Measurements from ENCODE around the gene FRAT2.
"Not testable (repeated sequence)": the region's sequence is repeated elsewhere in the genome, so short reads cannot be mapped to it uniquely, and the experiment has no call there.

Gene FRAT2

DNA sequence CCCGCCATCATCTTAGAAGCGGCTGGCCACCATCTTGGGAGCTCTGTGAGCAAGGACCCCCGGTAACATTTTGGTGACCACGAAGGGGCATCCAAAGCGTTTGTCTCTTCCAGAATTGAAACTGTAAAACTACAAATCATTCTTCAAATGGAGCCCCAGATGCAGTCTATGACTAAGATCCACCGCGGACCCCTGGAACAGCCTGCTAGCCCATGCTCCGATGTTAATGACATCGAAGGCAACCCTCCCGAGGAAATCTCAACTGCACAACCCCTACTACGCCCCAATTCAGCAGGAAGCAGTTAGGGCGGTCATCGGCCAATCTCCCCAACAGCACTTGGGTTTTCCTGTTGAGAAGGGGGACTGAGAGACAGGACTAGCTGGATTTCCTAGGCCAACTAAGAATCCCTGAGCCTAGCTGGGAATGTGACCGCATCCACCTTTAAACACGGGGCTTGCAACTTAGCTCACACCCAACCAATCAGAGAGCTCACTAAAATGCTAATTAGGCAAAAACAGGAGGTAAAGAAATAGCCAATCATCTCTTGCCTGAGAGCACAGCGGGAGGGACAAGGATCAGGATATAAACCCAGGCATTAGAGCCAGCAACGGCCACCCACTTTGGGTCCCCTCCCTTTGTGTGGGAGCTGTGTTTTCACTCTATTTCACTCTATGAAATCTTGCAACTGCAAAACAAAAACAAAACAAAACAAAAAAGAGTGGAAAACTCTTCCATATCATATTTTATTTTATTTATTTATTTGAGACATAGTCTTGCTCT is 43.8 kb downstream of the FRAT2 start:
- H3K36me3 ChIP-seq (ENCODE audit: control insufficient read depth, insufficient read depth, low read length), result peaks cover 13% of the 10 kb centered on the region
- not testable (repeated sequence) for H3K4me3 ChIP-seq (ENCODE audit: low read depth, low read length); H3K9me3 ChIP-seq (ENCODE audit: control insufficient read depth, insufficient read depth, low read length); H3K4me1 ChIP-seq (ENCODE audit: control insufficient read depth, insufficient read depth, low read length); H3K27me3 ChIP-seq (ENCODE audit: control insufficient read depth, insufficient read depth, low read length); H3K27ac ChIP-seq (ENCODE audit: low read depth, low read length); H3K9ac ChIP-seq (ENCODE audit: low read depth, low read length)

GRCh38 chr10:97290076-97290475 is 44.5 kb downstream of the FRAT2 start:
- H3K36me3 ChIP-seq (ENCODE audit: control insufficient read depth, insufficient read depth, low read length), result peaks cover 13% of the 10 kb centered on the region

More at GRCh38 chr10:97290076-97290475, 44.5 kb downstream of the FRAT2 start:
- not testable (repeated sequence) for H3K9ac ChIP-seq (ENCODE audit: low read depth, low read length); H3K27me3 ChIP-seq (ENCODE audit: control insufficient read depth, insufficient read depth, low read length); H3K4me3 ChIP-seq (ENCODE audit: low read depth, low read length); H3K4me1 ChIP-seq (ENCODE audit: control insufficient read depth, insufficient read depth, low read length); H3K9me3 ChIP-seq (ENCODE audit: control insufficient read depth, insufficient read depth, low read length); H3K27ac ChIP-seq (ENCODE audit: low read depth, low read length)
